Bronchial epithelial cell (primary cell): Measurements from ENCODE around the gene SPDYE3. TPM values are rescaled to one million over a fixed set of nuclear protein-coding genes. Genes with fewer than 3 reads are reported as not detected.
A peak's percentile ranks its signal among the peaks of the same experiment; 100 is the strongest.
"Not testable (repeated sequence)": the region's sequence is repeated elsewhere in the genome, so short reads cannot be mapped to it uniquely, and the experiment has no call there.

Experiments
- DNase-seq: peaks from one replicate; pipeline ENCODE4 v3.0.0-alpha.2; 2010; ENCODE audit warnings: low read depth
- FAIRE-seq: peaks from 2 replicates; lab custom pipeline; 2011; peaks lifted over from hg19 to GRCh38; lab: Jason Lieb, UNC
- H3K27me3 ChIP-seq: 2 replicates; pipeline ENCODE4 v1.5.1; 2011; ENCODE audit warnings: low read length; ENCODE audit not compliant: control insufficient read depth, insufficient read depth
- H3K36me3 ChIP-seq: 2 replicates; pipeline ENCODE4 v1.5.1; 2011; ENCODE audit warnings: low read length; ENCODE audit not compliant: control insufficient read depth, insufficient read depth
- H3K4me3 ChIP-seq: 2 replicates; pipeline ENCODE4 v1.5.1; 2011; ENCODE audit warnings: mild to moderate bottlenecking, low read depth, low read length, control low read depth
- total RNA-seq: library from RNA; depleted of rRNA; stranded (reverse); fragments of >200 nt; gene quantifications from 2 replicates; pipeline ENCODE4 v1.2.1, GENCODE V29; 2014
- TF ChIP-seq, protein P1 (sequence below): IDR thresholded peaks from 2 replicates; pipeline ENCODE4 v1.5.1; 2011; ENCODE audit warnings: mild to moderate bottlenecking, moderate library complexity, low read length, control low read depth, inconsistent platforms; ENCODE audit not compliant: insufficient read depth, severe bottlenecking

Gene SPDYE3
- total RNA-seq, 1 donor from 2014 or later = not detected

DNA sequence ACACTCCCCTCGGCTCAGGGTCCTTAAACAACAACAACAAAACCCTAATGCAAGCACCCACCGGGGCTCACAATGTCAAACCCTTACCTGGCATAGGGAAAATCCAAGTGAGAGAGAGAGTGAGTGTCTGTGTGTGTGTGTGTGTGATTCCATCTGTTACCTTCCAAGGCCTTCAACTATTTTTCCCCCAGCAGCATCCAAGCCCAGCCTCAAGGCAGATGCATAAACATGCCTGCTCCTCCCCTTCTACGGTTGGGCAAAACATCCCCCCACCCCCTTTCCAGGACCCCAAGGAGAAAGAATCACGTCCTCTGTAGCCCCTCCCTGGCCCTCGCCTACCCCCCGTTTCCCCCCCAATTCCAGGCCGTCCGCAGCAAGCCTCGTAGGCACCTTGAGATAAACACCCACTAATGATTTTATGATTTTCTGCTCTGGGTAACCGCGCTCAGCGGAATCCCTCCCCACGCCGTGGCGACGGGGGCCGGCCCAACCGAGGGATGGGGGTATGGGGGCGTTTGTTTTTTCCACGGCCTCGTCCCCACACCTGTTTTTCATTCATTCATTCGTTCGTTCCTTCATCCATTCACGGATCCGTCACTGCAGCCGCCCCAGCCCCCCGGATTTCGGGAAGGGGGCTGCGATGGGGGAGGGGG, 36.4 kb upstream of the SPDYE3 start:
- not testable (repeated sequence) for FAIRE-seq, H3K36me3 ChIP-seq, H3K27me3 ChIP-seq
- peak; percentile 5 for DNase-seq
- peak overlapping the region; percentile 48 for H3K4me3 ChIP-seq

DNA sequence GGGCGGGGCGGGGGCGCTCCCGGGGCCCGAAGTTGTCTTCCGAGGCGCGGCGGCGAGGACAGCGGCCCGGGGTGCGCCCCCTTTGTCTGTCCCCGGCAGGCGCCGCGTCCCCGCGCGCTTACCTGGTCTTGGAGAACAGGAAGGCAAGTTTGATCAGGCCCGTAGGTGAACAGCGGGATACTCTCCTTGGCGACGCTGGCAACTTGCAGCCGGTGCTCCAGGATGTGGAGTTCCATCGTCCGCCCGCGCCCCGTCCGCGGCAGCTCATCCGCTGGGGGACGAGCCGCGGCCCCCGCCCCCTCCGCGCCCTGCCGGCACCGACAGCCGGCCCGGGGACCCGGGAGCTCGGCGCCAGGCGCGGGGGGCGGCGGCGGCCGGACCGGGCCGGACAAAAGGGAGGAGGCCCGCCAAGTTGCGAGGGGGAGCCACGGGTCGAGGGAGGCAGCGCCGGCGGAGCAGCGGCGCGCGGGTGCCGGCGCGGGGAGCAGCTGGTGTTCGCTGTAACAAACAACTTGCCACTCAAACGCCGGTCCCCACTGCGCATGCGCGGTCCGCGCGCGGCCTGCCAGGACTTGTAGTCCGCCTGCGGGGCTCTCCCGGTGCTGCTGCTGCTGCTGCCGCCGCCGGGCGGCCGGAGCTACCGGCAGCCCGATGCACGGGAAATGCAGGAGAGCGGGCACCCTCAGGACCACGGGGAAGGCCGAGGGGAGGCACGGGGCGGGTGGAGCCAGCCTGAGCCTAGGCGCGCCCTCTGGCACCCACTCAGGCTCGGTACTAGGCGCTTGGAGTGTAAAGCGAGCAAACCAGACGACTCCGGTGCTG, 35.6 kb upstream of the SPDYE3 start:
- FAIRE-seq = no peak
- Histone ChIP-seq H3K4me3 (peak overlapping the region; percentile 48), H3K27me3 (no peaks in the 10 kb centered on the region), H3K36me3 (no peaks in the 10 kb centered on the region)
- DNase-seq = peak; percentile 84
- TF ChIP-seq, protein P1, sequence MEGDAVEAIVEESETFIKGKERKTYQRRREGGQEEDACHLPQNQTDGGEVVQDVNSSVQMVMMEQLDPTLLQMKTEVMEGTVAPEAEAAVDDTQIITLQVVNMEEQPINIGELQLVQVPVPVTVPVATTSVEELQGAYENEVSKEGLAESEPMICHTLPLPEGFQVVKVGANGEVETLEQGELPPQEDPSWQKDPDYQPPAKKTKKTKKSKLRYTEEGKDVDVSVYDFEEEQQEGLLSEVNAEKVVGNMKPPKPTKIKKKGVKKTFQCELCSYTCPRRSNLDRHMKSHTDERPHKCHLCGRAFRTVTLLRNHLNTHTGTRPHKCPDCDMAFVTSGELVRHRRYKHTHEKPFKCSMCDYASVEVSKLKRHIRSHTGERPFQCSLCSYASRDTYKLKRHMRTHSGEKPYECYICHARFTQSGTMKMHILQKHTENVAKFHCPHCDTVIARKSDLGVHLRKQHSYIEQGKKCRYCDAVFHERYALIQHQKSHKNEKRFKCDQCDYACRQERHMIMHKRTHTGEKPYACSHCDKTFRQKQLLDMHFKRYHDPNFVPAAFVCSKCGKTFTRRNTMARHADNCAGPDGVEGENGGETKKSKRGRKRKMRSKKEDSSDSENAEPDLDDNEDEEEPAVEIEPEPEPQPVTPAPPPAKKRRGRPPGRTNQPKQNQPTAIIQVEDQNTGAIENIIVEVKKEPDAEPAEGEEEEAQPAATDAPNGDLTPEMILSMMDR = peak; percentile 45

DNA sequence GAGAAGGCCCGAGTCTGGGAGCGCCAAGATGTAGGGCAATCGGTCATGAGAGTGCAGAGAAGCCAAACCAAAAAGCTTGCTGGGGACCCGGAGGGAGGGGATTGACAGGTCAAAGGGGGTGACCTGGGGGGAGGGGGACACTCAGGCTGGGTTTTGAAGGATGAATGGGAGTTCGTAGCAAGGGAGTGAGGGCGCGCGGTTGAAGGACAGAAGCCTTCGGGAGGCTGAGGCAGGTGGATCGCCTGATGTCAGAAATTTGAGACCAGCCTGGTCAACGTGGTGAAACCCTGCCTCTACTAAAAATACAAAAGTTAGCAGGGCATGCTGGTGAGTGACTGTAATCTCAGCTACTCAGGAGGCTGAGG, 35.0 kb upstream of the SPDYE3 start:
- FAIRE-seq, DNase-seq, H3K36me3 ChIP-seq, H3K27me3 ChIP-seq: not testable (repeated sequence)
- peak overlapping the region; percentile 48 for H3K4me3 ChIP-seq

DNA sequence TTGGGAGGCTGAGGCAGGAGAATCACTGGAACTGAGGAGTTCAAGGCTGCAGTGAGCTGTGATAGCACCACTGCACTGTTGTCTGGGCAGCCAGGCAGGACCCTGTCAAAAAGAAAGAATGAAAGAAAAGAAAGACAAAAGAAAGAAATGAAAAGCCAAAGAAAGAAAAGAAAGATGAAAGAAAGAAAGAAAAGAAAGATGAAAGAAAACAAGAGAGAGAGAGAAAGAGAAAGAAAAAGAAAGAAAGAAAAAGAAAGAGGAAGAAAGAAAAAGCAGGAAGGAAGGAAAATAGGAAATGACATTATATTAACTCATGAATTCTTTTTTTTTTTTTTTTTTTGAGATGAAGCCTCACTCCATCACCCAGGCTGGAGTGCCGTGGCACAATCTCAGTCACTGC, 32.4 kb upstream of the SPDYE3 start:
- Histone ChIP-seq H3K4me3 (no peak overlapping the region), H3K36me3 (no peaks in the 10 kb centered on the region), H3K27me3 (no peaks in the 10 kb centered on the region)
- TF ChIP-seq, protein P1 = no peak
- no peak for DNase-seq
- FAIRE-seq = no peak

DNA sequence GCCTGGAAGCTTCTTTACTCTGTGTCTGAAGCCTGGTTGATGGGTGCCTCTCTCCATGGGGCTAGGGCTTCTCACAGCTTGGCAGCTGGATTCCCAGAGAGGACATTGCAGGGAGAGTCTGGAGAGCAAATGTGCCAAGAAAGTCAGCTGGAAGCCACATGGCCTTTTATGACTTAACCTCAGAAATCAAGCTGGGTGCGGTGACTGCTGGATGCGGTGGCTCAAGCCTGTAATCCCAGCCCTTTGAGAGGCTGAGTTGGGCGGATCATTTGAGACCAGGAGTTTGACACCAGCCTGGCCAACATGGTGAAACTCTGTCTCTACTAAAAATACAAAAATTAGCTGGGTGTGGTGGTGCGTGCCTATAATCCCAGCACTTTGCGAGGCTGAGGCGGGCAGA, 31.4 kb upstream of the SPDYE3 start:
- DNase-seq, H3K36me3 ChIP-seq, FAIRE-seq, H3K4me3 ChIP-seq, H3K27me3 ChIP-seq: not testable (repeated sequence)

DNA sequence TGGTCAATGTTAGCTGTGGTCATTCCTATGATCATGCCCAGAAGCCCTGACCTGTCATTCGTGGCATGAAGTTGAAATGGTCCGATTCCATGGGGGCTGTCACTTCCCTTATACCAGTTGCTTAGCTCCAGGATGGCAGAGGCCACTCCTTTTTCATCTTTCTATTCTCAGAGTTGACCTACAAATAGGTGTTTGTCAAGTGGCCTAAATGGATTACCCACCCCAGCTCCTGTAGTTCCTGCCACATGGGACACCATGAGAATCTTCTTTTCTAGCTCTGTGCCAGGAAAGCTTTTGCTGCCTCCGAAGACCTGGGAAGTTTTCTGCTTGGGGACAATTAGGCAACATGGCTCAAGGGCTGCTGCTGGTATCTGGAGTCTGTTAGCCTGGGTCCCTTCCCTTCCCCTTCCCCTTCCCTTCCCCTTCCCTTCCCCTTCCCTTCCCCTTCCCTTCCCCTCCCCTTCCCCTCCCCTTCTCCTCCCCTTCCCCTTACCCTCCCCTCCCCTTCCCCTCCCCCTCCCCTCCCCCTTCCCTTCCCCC, 25.4 kb upstream of the SPDYE3 start:
- not testable (repeated sequence) for FAIRE-seq, H3K27me3 ChIP-seq, DNase-seq, H3K4me3 ChIP-seq, H3K36me3 ChIP-seq

DNA sequence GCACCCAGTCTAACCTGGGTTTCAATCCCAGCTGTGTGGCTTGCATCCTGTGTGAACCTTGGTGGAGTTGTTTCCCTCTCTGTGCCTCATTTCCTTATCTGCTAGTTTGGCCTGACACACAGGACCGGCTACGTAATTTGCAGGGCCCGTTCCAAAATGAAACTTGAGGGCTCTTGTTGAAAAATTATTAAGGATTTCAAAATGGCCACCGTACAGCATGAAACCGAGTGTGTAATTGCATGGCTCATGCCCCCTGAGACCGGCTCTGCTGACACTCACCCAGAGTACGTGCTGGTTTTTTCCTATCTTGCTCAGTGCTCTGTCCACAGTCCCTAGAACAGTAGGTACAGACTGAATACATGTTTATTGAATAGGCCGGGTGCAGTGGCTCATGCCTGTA, 24.4 kb upstream of the SPDYE3 start:
- not testable (repeated sequence) for H3K36me3 ChIP-seq, H3K27me3 ChIP-seq, DNase-seq, H3K4me3 ChIP-seq, FAIRE-seq

DNA sequence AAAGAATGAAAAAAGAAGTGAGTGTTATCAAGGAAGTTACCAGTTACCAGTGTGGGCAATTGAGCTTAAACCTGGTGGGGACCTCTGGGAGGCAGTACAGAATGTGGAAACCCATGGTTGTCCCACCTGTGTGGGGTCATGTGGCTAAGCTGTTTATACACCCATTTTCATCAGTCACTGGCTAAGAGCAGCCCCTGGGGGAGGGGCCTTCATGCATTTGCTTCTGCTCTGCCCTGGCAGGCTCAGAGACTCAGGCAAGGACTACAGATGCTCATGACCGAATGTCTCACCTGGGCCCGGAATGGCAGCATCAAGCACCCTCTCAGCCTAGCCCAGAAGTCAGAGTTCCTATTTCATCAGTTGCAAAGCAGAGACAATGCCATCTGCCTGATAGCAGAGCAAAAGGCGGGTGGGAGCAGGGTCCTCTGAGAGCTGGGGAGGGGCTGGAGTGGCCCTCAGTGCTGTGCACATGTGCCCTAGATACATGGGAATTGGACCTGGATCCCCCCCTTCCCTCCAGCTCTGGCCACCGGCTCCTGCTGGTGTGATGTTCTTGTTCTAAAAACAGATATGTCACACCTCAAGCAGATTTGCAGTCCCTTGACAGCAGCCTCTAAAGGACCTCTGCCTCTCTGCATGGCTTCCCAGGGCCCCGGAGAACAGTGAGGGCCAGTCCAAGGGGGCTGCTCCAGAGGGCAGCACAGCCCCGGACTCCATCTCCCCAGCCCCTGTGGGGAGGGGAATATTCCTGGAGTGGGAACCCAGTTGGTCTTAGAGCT, 20.1 kb upstream of the SPDYE3 start:
- H3K36me3 ChIP-seq, DNase-seq: not testable (repeated sequence)
- peak; percentile 66 for FAIRE-seq

DNA sequence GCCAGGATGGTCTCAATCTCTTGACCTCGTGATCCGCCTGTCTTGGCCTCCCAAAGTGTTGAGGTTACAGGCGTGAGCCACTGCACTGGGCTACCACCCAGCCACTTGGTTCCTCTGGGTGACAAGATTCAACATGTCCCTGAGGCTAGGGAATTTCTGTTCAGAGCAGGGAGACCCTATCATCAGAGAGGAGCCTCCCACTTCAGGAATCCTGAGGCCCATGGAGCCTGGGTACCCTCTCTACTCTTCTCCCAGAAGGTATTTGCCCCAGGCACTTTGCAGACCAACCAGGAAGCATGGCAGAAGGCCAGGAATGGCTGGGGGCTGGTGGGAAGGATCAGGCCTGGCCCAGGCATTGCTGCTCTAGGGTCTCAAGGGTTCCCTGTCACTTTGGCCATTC, 19.2 kb upstream of the SPDYE3 start:
- peak; percentile 27 for DNase-seq
- not testable (repeated sequence) for H3K4me3 ChIP-seq, H3K36me3 ChIP-seq, FAIRE-seq, H3K27me3 ChIP-seq

More for the DNA sequence above, 20.1 kb upstream of the SPDYE3 start:
- not testable (repeated sequence) for H3K4me3 ChIP-seq, H3K27me3 ChIP-seq

DNA sequence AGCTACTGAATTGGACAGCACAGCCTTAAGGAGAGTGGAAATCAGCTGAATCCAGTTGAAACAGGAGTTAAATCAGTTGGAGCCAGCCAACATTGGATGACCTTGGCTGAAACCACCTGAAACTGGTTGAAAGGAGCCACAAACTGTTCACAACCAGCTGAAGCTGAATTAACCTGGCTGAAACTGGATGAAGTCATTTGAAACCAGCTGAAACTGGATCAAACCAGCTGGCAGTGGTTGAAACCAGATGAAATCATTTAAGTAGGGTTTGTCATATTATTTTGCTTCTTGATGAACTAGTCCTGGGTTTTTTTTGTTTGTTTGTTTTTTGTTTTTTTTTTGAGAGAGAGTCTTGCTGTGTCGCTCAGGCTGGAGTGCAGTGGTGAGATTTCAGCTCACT, 15.3 kb upstream of the SPDYE3 start:
- not testable (repeated sequence) for H3K27me3 ChIP-seq, H3K4me3 ChIP-seq, DNase-seq, H3K36me3 ChIP-seq, FAIRE-seq

DNA sequence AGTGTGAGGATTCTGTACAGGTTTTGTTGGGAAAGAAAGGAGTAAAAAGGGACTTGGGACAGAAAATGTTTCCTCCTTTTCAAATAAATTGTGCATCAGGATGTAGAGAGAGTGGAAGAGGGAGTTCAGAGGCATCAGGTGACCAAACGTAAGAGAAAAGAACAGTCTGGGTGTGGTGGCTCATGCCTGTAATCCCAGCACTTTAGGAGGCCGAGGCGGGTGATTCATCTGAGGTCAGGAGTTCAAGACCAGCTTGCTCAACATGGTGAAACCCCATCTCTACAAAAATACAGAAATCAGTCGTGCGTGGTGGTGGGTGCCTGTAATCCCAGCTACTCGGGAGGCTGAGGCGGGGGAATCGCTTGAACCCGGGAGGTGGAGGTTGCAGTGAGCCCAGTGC, 12.2 kb upstream of the SPDYE3 start:
- H3K27me3 ChIP-seq, H3K36me3 ChIP-seq, H3K4me3 ChIP-seq, FAIRE-seq: not testable (repeated sequence)
- peak; percentile 75 for DNase-seq
